Colonic mucosa (tissue), 4 donors: Measurements from ENCODE around the gene TEN1. TPM values are rescaled to one million over a fixed set of nuclear protein-coding genes. Genes with fewer than 3 reads are reported as not detected.

Experiments
- DNase-seq: peaks from one replicate; pipeline ENCODE4 v3.0.0-alpha.2; 2020
- H3K27ac ChIP-seq: fragments of 200-600 bp; one replicate; pipeline ENCODE4 v1.8.0; 2021
- H3K27me3 ChIP-seq: fragments of 200-600 bp; one replicate; pipeline ENCODE4 v1.8.0; 2021
- H3K36me3 ChIP-seq: fragments of 200-600 bp; one replicate; pipeline ENCODE4 v1.8.0; 2021
- H3K4me1 ChIP-seq: fragments of 200-600 bp; one replicate; pipeline ENCODE4 v1.8.0; 2021; ENCODE audit warnings: mild to moderate bottlenecking
- H3K4me3 ChIP-seq: fragments of 200-600 bp; one replicate; pipeline ENCODE4 v1.8.0; 2021
- H3K9ac ChIP-seq, 2 donors: one replicate each; pipeline ENCODE4 v1.7.0; 2013; ENCODE audit warnings: control low read depth in 2 of 2, low read depth in 2 of 2, low read length in 2 of 2
- H3K9me3 ChIP-seq: fragments of 200-600 bp; one replicate; pipeline ENCODE4 v1.8.0; 2021
- intact Hi-C: fragments of 100-400 bp; cut with DNase I; formaldehyde crosslinking; loops from one replicate; pipeline ENCODE4 v1.14.1; 2022
- total RNA-seq, 2 donors: library from RNA; stranded (reverse); fragmentation: NEBNext Ultra II Directional in 1 of 2; extraction: Animal tissue kit (Norgen Biotek cat#: 25700) in 1 of 2; gene quantifications; one replicate each; pipeline ENCODE4 v1.2.1, GENCODE V29; 2021
- TF ChIP-seq, protein P1 (sequence below): fragments of 200-600 bp; IDR thresholded peaks from one replicate; pipeline ENCODE4 v1.8.0; 2022; ENCODE audit warnings: antibody characterized with exemption, mild to moderate bottlenecking
- donor health status: healthy.
- donor health status: DM: no; HTN: no; CAD: no.
- donor health status: DM: no; HTN: no; CAD: no.

The TEN1 gene
- total RNA-seq, 2 donors from 2014 or later, result 15.9 to 18.6 TPM

DNA sequence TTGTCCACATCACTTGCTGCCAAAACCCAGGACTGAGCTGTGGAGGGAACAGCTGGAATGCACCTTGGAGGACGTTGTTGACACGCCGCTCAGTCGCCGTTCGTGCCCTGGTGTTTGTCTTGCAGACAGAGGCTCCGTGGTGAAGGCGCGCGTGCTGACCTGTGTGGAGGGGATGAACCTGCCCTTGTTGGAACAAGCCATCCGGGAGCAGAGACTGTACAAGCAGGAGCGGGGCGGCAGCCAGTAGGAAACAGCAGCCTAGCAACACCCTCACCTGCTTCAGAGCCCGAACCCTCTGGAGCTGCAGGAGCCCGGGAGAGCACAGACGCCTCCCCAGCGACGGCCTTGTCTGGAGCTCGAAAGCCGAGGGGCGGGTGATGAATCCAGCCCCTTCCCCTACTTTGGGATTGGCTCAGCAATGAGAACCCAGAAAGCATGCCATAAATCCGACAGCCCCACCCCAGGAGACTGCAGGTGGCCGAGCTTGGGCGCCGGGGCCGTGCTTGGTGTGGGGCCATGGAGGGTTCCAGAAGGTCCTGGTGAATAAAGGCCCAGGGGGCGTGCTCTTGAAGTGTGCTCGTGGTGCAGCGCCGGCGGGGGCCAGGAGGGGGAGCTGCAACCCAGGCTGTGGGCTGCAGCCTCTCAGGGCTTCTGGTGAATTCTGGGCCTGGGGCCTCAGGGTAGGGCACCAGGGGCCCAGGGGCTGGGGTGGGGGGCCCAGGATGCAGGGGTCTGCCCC, 21.1 kb downstream of the TEN1 start:
- H3K4me1 ChIP-seq, result peaks cover 18% of the 10 kb centered on the region
- intact Hi-C loops, result no loop called here

DNA sequence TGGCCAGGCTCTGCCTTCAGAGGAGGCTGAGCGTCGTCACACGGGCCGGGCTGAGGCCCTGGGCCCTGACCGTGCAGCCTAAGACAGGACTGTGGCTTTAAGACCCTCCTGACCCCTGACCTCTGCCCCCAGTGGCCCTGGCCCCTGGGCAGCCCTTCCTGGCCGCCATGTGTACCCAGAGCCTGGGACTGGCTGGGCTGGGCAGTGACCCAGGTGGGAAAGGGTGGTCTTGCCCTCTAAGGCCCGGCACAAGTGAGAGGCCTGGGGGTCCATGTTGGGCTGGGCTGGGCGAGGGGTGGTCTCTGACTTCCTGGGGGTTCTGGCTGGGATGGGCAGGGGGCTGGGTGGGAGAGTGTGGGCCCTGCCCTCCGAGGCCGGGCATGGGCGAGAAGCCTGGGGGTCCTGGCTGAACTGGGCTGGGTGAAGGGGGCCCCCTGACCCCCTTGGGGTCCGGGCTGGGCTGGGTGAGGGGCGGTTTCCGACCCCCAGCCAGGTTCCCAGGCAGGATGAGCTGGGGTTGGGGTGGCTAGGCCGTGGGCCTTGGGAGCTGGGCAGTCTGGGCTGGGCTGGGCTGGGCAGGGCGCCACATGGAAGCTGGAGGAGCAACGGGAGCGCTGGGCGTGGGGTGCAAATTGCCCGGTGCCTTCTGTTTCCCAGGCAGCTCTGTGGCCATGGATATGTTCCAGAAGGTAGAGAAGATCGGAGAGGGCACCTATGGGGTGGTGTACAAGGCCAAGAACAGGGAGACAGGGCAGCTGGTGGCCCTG, 21.9 kb downstream of the TEN1 start, which contains the start of gene CDK3:
Gene CDK3 (plus strand): TSS at position 101 of the 767 bp plus-strand sequence. CDS start 571 bp downstream, at position 672.
- peaks cover 18% of the 10 kb centered on the region for H3K4me1 ChIP-seq
- peak within 1 kb of the TSS; percentile 57 to 74 for H3K9ac ChIP-seq
- intact Hi-C loops, result no loop called here

More for the DNA sequence above, 21.1 kb downstream of the TEN1 start:
- no peaks in the 10 kb centered on the region for H3K9me3 ChIP-seq
- H3K4me3 ChIP-seq, result no peak overlapping the region
- H3K36me3 ChIP-seq, result no peaks in the 10 kb centered on the region
- no peaks in the 10 kb centered on the region for H3K27me3 ChIP-seq
- peak overlapping the region; percentile 57 to 74 for H3K9ac ChIP-seq
- TF ChIP-seq, protein P1, sequence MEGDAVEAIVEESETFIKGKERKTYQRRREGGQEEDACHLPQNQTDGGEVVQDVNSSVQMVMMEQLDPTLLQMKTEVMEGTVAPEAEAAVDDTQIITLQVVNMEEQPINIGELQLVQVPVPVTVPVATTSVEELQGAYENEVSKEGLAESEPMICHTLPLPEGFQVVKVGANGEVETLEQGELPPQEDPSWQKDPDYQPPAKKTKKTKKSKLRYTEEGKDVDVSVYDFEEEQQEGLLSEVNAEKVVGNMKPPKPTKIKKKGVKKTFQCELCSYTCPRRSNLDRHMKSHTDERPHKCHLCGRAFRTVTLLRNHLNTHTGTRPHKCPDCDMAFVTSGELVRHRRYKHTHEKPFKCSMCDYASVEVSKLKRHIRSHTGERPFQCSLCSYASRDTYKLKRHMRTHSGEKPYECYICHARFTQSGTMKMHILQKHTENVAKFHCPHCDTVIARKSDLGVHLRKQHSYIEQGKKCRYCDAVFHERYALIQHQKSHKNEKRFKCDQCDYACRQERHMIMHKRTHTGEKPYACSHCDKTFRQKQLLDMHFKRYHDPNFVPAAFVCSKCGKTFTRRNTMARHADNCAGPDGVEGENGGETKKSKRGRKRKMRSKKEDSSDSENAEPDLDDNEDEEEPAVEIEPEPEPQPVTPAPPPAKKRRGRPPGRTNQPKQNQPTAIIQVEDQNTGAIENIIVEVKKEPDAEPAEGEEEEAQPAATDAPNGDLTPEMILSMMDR, result peak; percentile 87
- DNase-seq, result peak; percentile 78
- peak overlapping the region; percentile 34 for H3K27ac ChIP-seq

DNA sequence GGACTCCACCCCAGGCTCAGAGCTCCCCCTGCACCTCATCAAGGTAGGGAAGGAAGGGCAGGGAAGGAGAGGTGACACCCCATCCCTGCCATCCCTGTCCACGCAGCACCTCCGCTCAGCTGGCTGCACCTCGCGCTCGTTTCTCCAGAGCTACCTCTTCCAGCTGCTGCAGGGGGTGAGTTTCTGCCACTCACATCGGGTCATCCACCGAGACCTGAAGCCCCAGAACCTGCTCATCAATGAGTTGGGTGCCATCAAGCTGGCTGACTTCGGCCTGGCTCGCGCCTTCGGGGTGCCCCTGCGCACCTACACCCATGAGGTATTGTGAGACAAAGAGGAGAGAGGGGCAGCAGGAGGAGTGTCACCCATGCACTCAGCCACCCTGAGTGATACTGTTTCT, 23.1 kb downstream of the TEN1 start:
- Histone ChIP-seq H3K9me3 (no peaks in the 10 kb centered on the region), H3K27ac (no peak overlapping the region), H3K36me3 (no peaks in the 10 kb centered on the region), H3K9ac (peak overlapping the region in 1 of 2 donors; percentile 74), H3K4me3 (no peak overlapping the region), H3K4me1 (peaks cover 18% of the 10 kb centered on the region), H3K27me3 (no peaks in the 10 kb centered on the region)
- intact Hi-C loops, result no loop called here
- DNase-seq, result no peak
- TF ChIP-seq, protein P1, result no peak

More for the DNA sequence above, 21.9 kb downstream of the TEN1 start, which contains the start of gene CDK3:
- no peaks in the 10 kb centered on the region for H3K27me3 ChIP-seq
- H3K27ac ChIP-seq, result peak within 1 kb of the TSS; percentile 34
- DNase-seq, result peak; percentile 61
- H3K36me3 ChIP-seq, result no peaks in the 10 kb centered on the region
- H3K4me3 ChIP-seq, result no peak within 1 kb of the TSS
- no peaks in the 10 kb centered on the region for H3K9me3 ChIP-seq
- TF ChIP-seq, protein P1, result no peak

DNA sequence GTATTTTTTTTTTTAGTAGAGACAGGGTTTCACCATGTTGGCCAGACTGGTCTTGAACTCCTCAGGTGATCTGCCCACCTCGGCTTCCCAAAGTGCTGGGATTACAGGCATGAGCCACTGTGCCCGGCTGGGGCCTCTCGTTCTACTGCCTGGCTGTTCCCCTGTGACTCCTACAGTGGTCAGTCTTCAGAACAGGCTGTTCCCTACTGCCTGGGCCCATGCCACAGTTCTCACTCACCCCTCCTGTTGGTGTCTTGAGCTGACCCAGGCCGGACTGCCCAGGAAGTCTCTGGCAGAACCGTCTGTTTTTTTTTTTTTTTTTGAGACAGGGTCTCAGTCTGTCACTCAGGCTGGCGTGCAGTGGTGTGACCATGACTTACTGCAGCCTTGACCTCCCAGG, 24.9 kb downstream of the TEN1 start:
- intact Hi-C loops, result no loop called here
- H3K27ac ChIP-seq, result peak overlapping the region; percentile 48
- no peaks in the 10 kb centered on the region for H3K27me3 ChIP-seq
- H3K9ac ChIP-seq, result no peak overlapping the region
- no peak overlapping the region for H3K4me3 ChIP-seq
- H3K9me3 ChIP-seq, result no peaks in the 10 kb centered on the region
- H3K36me3 ChIP-seq, result no peaks in the 10 kb centered on the region
- peaks cover 7% of the 10 kb centered on the region for H3K4me1 ChIP-seq
- TF ChIP-seq, protein P1, result no peak
- DNase-seq, result no peak

DNA sequence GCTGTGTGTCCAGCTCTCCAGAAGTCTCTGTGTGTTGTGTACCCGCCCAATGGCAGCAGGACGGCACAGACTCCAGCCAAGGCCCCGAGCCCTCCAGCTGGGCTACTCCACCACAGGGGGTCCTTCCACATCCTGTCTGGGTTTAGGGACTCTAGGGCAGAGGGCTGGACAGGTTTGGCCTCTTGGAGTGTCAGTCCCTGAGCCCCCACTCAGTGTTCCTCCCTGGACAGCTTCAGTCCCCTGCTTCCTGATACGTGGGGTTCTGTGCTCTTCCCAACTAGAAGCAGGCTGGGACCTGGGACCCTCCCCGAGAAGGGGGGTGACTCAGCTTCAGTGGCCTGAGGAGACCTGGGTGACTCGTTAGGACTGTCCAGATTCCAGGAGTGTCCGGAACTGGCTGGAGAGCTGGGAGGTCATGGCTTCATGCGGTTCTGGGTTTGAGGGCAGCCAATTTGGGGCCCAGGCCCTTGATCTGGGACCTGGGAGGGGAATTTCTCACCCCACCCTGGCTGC, 25.8 kb downstream of the TEN1 start:
- no peaks in the 10 kb centered on the region for H3K36me3 ChIP-seq
- no peaks in the 10 kb centered on the region for H3K27me3 ChIP-seq
- TF ChIP-seq, protein P1, result no peak
- H3K4me3 ChIP-seq, result no peak overlapping the region
- peak overlapping the region in 1 of 2 donors; percentile 3 for H3K9ac ChIP-seq
- DNase-seq, result no peak
- peaks cover 5% of the 10 kb centered on the region for H3K4me1 ChIP-seq
- no peak overlapping the region for H3K27ac ChIP-seq
- H3K9me3 ChIP-seq, result no peaks in the 10 kb centered on the region
- intact Hi-C loops, result no loop called here
